HG03159 (cell line): ENCODE results near the gene IGFBP6.
"Not testable (repeated sequence)": the region's sequence is repeated elsewhere in the genome, so short reads cannot be mapped to it uniquely, and the experiment has no call there.

ENCODE experiments used
- ATAC-seq: cut with Tn5 transposase; IDR thresholded peaks from one replicate; pipeline ENCODE4 v1.9.1; 2021; ENCODE audit warnings: mild to moderate bottlenecking, moderate library complexity; ENCODE audit not compliant: unreplicated experiment

Gene IGFBP6

GRCh38 chr12:53096089-53096741 lies 1.3 kb upstream of the IGFBP6 start:
- no peak for ATAC-seq

- ATAC-seq, result no peak
Measured at GRCh38 chr12:53096759-53097158, 708 bp upstream of the IGFBP6 start.

- no peak for ATAC-seq
Measured at GRCh38 chr12:53097207-53097563, 282 bp upstream of the IGFBP6 start.

GRCh38 chr12:53098354-53098981 lies 1.0 kb downstream of the IGFBP6 start:
- ATAC-seq, result no peak

GRCh38 chr12:53099071-53099882 lies 1.8 kb downstream of the IGFBP6 start:
- no peak for ATAC-seq

- ATAC-seq, result no peak
Measured at GRCh38 chr12:53100466-53101151, 3.1 kb downstream of the IGFBP6 start.

GRCh38 chr12:53101266-53101665 lies 3.8 kb downstream of the IGFBP6 start:
- ATAC-seq, result no peak

GRCh38 chr12:53101931-53102781 lies 4.7 kb downstream of the IGFBP6 start:
- no peak for ATAC-seq

GRCh38 chr12:53102883-53103807 lies 5.7 kb downstream of the IGFBP6 start, which contains the start of gene SOAT2:
Gene SOAT2, plus strand, starts transcription at chr12:53103486. Its CDS starts 92 bp downstream, at chr12:53103578.
- ATAC-seq, result no peak

- ATAC-seq, result no peak
Measured at GRCh38 chr12:53103860-53104305, 6.4 kb downstream of the IGFBP6 start.

- ATAC-seq, result no peak
Measured at GRCh38 chr12:53105256-53105655, 7.8 kb downstream of the IGFBP6 start.

- ATAC-seq, result no peak
Measured at GRCh38 chr12:53105712-53106439, 8.4 kb downstream of the IGFBP6 start.

GRCh38 chr12:53107122-53107521 lies 9.7 kb downstream of the IGFBP6 start:
- no peak for ATAC-seq

- ATAC-seq, result not testable (repeated sequence)
Measured at GRCh38 chr12:53112431-53112830, 15.0 kb downstream of the IGFBP6 start.

- ATAC-seq, result no peak
Measured at GRCh38 chr12:53113136-53113705, 15.8 kb downstream of the IGFBP6 start.

GRCh38 chr12:53113951-53114350 lies 16.5 kb downstream of the IGFBP6 start:
- ATAC-seq, result no peak

- no peak for ATAC-seq
Measured at GRCh38 chr12:53115112-53115890, 17.8 kb downstream of the IGFBP6 start.
